GM21381 (cell line): ENCODE data around the gene HNRNPA2B1.
"Not testable (repeated sequence)": the region's sequence is repeated elsewhere in the genome, so short reads cannot be mapped to it uniquely, and the experiment has no call there.

Experiments used
- ATAC-seq: cut with Tn5 transposase; IDR thresholded peaks from one replicate; pipeline ENCODE4 v1.9.1; 2021; ENCODE audit warnings: mild to moderate bottlenecking, moderate library complexity; ENCODE audit not compliant: unreplicated experiment

The HNRNPA2B1 gene

DNA sequence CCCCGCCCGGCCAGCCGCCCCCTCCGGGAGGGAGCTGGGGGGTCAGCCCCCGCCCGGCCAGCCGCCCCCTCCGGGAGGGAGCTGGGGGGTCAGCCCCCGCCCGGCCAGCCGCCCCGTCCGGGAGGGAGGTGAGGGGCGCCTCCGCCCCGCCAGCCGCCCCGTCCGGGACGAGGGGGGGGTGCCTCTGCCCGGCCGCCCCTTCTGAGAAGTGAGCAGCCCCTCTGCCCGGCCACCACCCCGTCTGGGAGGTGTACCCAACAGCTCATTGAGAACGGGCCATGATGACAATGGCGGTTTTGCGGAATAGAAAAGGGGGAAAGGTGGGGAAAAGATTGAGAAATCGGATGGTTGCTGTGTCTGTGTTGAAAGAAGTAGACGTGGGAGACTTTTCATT lies 52.2 kb downstream of the HNRNPA2B1 start:
- ATAC-seq: not testable (repeated sequence)

- not testable (repeated sequence) for ATAC-seq
These were observed 52.8 kb downstream of the HNRNPA2B1 start for GRCh38 chr7:26147646-26148306.

GRCh38 chr7:26147030-26147429 lies 53.5 kb downstream of the HNRNPA2B1 start:
- no peak for ATAC-seq

- no peak for ATAC-seq
These were observed 55.3 kb downstream of the HNRNPA2B1 start for GRCh38 chr7:26145238-26145637.

GRCh38 chr7:26144184-26145080 lies 56.1 kb downstream of the HNRNPA2B1 start:
- no peak for ATAC-seq

DNA sequence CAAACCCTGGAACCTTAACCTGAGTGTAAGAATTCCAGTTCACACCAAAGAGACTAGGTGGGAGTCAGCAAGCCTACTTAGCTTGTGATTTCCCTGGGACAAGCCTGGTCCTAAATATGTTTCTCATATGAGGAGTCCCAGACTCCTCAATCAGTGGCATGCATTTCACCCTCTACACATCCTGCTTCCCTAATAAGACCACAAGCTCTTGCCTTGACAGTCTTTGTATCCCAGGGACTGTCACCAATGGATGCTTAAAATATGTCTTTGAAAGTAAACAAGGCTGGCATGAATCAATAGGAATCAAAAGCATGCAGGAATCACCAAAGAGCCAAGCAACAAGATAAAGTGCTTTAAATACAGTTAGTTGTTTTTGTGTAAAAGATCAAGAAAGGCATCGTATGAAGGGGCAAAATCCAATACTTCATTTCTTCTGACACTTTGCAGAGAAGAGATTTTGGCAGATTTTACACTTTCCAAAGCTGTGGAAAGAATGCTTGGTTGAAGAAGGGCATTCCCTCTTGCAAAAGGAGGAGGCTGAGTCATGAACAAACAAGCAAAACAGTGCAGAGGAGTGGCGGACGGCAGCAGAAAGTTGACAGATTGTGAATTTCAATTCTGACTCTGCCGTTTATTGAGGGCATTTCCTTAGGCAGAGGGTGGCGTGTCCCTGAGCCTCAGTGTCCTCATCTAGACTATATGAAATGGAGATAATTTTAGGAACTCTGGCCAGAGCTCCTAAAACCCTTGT lies 57.1 kb downstream of the HNRNPA2B1 start:
- no peak for ATAC-seq

DNA sequence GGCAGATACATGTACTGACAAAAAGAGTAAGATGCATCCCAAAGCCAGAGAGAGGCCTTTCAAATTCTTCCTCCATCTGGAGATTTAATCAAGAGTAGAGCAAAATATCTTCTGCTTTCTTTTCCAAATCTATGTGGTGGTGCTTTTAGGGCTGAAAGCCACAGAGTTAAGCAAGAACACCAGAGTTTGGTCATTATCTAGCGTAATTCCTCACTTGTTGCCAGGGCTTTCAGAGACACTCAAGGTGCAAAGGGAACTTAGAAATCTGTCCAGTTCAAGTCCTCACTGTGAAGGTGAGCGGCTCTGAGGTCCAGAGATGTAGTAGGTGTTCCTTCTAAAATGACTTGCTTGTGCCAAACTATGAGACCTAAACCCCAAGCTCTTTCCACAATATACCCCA lies 59.5 kb downstream of the HNRNPA2B1 start:
- no peak for ATAC-seq

- no peak for ATAC-seq
These were observed 60.2 kb downstream of the HNRNPA2B1 start for GRCh38 chr7:26140380-26140779.
